NCI-H82 (cell line): ENCODE data around the gene CDH23.

Source experiments
- DNase-seq: peaks from one replicate; lab custom pipeline; 2025; lab: John Stamatoyannopoulos, UW

The CDH23 gene

DNA sequence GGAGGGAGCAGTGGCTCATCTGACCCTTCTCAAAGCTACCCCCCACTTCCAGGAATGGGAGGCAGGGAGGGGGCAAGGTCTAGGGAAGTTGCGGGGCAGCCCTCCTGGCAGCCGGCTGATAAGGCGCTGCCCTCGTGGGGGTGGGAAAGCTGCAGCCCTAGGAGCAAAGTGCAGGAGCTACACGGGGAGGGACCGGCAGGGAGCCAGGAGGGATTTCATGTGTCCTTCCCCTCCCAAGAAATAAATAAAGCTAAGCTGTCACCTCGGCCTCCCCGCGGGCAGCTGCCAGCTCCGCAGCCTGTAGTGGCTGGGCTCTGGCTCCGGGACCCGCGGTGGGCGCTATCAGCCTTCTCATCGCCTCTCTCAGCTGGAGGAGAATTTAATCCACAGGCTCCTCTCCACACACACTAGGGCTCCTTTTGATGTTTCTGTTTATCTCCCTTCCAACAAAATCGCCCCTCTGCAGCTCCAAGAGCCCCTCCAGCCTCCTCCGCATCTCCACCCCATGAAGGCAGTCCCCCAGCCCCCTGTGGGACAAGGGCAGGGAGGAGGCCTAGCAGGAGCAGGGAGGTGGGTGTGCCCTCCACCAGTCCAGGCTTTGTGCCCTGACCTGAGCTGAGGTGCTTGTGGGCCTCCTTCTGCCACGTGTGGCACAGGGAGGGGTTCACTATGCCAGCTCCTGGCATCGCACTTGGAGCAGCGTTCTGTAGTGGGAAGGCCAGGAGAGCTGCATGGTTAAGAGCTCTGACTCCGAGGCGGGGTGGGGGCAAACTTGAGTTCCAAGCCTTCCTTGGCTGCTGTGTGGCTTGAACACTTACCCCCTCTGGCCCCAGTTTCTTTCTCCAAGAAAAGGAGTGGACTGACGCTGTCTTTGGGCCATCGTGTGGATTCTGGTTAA lies 242.4 kb downstream of the CDH23 start:
- peak; percentile 86 for DNase-seq

- DNase-seq: no peak
These were observed 243.9 kb downstream of the CDH23 start for GRCh38 chr10:71640607-71641006.

DNA sequence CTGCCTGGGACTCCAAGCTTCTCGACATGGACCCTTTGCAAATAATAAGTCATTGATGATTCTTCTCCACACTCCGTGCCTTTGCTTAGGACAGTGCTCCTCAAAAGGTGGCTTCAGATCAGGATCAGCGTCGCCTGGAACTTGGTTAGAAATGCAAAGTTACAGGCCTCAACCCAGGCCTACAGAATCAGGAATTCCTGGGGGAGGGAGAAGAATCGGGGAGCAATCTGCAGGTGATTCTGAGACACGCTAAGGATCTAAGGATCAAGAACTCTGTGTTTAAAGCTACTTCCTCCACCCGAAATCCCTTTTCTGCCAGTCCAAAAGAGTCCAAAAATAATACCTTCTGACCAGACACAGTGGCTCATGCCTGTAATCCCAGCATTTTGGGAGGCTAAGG lies 244.7 kb downstream of the CDH23 start:
- no peak for DNase-seq

GRCh38 chr10:71641986-71642385 lies 245.3 kb downstream of the CDH23 start:
- no peak for DNase-seq

DNA sequence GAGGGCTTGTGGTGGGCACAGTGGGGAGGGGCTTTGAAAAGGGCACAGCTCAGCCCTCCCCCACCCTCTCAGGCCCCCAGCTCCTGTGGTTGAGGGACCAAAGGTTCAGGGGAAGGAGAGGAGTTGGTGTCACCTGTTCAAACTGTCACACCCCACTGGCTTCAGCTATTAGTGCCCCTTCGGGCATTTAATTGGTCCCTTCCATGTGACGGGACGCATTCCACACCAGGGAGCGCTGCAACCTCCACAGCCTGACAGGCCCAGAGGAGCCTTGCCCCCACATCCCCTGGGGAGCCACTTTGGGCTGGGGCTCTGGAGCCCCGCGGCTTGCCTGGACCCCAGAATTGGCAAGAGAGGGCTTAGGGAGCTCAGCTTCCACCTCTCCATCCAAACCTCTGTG lies 247.2 kb downstream of the CDH23 start:
- no peak for DNase-seq

DNA sequence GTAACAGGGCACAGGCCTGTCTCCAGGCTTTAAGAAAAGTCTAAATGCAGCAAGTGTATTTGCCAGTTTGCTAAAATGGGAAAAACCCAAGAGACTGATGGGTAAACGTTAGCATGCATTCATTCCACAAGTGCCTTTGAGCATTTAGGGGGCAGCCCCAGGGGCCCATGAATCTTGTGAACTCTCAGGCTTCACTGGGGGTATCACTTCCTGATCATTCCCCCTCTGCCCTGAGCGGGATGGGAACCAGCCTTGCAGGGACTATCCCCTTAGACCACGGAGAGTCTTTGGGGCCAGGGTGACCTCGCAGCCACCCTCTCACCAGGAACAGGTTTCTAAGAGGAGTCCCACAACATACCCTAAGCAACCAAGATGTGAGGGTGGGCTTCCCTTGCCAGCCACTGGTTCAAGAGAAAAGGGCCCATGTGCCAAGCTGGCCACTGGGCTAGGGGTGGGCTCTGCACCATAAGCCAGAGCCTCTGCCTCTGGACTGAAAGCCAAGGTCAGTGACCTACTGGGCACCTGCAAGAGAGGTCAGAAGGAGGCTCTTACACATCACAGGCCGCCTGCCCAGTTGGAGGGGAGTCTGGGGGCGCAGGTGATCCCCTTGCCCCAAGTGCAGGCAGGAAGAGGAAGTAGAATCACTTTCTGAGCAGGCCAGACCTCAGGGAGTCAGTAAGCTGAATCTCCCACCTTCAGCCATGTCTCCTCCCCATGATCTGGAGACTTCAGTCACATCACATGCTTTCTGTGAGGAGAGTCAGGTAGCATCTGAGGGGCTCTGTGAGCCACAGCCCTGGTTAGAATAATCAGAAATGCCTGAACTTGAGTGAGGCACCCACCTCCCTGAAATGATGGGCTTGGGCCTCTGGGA lies 247.8 kb downstream of the CDH23 start:
- no peak for DNase-seq

- no peak for DNase-seq
These were observed 248.5 kb downstream of the CDH23 start for GRCh38 chr10:71645185-71645584.

DNA sequence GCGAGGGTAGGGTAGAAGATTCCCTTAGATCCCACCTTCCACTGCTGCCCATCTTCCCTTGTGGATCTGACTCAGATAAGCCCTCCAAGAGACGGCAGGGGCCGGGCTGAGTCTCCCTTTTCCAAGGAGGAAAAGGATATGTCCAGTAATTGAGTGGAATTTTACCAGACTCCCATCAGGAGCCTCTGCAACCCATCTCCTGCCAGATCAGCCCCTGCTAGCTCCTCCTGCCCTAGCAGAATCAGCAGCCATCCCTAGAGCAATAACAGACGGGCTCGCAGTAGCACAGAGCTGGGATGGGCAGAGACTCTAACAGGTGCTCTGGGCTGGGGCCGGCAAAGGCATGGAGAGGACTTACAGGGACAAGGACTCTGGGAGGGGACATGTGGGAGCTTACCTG lies 249.3 kb downstream of the CDH23 start:
- DNase-seq: no peak

DNA sequence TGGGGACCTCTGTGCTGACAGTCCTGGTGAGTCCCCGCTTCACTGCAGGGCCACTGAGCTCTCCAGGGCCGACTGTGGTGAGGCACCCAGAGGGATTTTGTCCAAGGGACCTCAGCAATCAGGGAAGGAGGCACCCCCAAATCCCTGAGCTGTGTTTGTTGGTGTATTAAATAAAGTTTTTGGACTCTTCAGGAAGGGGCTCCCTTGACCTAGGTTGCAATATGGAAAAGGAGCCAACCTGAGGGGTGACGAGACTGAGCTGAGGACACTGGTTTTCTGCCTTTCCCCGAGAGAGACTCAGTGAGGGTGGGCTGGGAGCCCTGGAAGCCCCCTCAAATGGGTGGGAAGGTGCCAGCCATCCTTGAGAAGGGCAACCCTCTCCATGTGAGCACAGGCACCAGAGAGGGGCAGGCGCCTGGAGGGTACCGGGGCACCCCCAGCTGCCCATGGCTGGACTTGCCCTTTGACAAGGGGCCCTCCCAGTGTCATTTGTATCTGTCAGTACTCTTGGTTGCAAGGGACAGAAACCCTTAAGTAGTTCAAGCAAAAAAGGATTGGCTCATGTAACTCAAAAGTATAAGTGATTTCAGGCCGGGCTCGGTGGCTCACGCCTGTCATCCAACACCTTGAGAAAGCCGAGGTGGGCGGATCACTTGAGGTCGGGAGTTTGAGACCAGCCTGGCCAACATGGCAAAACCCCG lies 250.0 kb downstream of the CDH23 start:
- DNase-seq: no peak

DNA sequence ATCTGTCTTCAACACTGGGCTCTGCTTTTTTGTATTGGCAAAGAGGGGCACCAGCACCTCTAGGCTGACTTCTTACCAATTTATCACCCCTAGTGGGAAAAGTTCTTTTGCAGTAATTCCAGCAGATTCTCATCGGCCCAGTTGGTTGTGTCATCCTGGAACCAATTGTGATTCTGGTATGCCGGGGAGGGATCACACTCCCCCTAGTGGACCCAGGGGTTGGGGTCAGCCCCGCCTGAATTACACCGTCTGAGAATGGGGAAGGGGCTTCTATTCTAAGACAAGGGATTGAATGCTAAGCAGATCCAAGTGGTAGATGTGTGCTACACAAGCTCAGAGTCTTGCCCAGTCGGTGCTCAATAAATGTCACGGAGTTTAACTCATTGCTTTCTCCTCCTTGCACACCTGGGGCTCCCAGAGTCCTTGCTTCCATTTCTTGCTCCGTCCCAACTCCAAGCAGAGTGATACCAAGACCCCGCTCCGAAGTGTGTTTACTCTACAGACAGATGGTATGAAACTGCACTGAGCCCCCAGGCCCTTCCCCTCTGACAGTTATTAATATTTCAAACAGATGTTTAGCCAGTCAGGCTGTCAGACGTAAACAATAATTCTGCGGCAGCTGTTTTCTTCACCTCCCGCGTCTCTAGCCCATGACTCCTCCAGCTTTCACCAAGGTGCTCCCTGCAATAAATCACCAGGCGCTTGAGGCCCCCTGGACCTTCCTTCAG lies 251.0 kb downstream of the CDH23 start:
- DNase-seq: peak; percentile 48

GRCh38 chr10:71648254-71648932 lies 251.7 kb downstream of the CDH23 start:
- DNase-seq: no peak

- DNase-seq: no peak
These were observed 252.2 kb downstream of the CDH23 start for GRCh38 chr10:71648933-71649320.

DNA sequence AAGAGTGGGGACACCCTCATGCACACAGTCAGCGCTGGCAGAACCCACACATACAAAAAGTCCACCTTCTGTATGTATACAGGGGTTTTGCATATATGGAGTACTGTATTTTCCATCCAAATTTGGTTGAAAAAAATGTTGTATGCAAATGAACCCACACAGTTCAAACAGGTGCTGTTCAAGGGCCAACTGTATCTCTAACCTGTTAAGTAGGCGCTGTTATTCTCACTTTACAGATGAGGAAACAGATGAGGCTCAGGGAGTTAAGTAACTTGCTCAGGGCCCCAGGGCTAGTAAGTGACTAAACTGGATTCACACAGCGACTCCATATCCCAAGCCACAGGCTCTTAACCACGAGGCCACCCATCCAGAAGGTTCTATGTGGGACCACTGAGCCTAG lies 252.9 kb downstream of the CDH23 start:
- DNase-seq: no peak

- no peak for DNase-seq
These were observed 253.7 kb downstream of the CDH23 start for GRCh38 chr10:71650397-71650796.

DNA sequence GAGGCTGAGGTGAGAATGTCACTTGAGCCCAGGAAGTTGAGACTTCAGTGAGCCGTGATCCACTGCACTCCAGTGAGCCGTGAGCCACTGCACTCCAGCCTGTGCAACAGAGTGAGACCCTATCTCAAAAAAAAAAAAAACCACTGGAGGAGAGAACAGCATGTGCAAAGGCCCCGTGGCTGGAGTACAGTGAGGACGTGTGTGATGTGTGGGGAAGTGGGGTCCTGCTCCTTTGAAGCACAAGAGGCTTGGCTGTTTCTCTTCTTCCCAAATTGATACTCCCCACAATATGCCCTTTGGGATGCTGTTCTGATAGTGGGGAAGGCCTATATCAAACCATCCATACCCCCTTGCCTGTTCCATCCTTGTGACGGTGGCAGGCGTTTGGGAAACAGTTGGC lies 254.7 kb downstream of the CDH23 start:
- no peak for DNase-seq

DNA sequence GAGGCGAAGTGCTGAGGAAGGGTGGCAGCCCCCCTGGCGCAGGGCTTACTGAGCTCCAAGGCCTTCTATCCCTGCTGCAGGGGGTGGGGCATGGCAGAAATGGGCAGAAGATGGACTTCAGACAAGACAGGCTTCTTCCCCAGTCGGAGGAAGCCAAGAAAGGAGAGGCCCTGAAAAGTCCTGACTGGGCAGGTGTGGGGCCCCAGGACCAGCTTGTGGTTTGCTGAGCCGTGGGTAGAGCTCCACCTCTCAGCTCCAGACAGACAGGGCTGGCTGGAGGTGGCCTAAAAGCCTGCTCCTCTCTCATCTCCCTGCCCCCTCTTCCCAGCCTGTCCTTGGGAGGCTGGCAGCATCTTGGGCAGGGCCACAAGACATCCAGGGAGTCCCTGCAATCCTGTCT lies 255.2 kb downstream of the CDH23 start:
- no peak for DNase-seq

DNA sequence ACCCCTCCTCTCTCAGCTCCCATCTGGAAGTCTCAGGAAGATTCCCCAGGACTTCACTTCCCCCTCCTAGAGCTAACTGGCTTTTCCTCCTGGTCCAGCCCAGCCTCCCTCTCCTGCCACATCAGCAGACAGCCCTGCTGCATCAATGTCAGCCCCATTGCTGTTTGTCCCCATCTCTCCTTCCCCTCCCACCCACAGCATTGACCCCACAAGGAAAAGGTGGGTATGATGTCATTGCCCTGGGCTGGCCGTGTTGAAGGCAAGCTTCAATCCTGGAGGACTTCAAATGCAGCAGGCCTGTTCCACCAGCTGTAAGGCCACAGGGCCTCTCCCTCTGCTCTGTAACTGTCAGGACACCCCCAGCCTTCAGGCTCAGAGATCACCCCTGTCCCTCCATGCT lies 256.3 kb downstream of the CDH23 start:
- no peak for DNase-seq

DNA sequence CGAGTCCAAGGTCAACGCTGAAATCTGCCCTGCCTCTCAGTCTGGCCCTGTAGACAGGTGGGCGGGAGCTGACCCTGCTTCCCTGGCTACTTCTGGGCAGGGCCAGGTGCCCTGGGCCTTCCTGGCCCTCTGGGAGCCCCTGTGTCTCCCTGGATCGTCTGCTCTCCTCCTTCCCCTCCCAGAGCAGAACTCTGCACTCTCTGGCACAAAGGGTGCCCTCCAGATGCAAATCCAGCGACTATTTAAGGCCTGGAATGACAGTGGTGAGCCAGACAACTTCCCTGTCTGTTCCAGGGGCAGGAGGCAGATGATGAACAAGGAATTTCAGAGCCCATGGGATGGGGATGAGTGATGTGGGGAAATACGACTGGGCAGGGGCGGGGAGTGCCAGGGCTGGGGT lies 259.5 kb downstream of the CDH23 start:
- DNase-seq: no peak

DNA sequence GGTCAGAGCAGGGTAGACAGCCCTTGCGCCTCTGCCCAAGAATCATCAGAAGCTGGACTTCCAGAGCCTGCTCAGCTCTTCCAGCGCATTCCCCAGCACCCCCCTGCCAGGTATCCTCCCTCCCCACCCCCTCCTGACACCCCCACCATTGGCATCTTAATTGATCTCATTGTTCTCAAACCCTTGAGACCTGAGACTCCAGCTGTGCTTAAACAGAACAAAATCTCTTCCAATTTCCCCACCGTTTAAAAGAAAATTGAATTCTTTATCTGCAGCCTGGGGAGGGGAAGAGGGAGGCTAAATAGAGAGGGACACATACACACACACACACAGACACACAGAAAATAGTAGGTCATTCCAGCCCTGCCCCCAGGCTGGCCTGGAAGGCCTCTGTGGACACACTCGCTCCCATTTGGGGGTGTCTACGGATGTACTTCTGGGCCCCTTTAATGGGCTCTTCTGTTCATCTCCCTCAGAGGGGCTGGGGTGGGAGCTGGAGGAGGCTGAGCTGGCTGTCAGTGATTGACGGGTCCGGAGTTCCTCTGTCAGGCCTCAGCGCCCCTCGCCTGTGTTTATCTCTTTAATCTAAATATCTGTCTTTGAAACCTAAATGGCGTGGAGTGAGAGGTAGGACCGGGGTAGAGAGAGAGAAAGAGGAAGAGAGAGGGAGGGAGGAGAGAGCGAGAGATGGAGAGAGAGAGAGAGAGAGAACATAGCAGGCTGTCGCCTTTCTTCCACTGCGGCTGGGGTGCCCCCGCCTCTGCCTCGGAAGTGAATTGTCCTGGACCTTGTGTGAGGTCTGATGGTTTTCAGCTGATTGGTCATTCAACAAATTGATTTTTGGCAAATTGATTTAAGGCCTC lies 261.1 kb downstream of the CDH23 start:
- no peak for DNase-seq

- no peak for DNase-seq
These were observed 261.7 kb downstream of the CDH23 start for GRCh38 chr10:71658467-71658745.
